NCI-H2029 treated with DMSO at 0.1 percent for 48 hours (cell line): ENCODE measurements around the gene UBE3C.
A peak's percentile ranks its signal among the peaks of the same experiment; 100 is the strongest.
"Not testable (repeated sequence)": the region's sequence is repeated elsewhere in the genome, so short reads cannot be mapped to it uniquely, and the experiment has no call there.

Experiments used
- DNase-seq: peaks from one replicate; lab custom pipeline; 2025; lab: John Stamatoyannopoulos, UW

The UBE3C gene

DNA sequence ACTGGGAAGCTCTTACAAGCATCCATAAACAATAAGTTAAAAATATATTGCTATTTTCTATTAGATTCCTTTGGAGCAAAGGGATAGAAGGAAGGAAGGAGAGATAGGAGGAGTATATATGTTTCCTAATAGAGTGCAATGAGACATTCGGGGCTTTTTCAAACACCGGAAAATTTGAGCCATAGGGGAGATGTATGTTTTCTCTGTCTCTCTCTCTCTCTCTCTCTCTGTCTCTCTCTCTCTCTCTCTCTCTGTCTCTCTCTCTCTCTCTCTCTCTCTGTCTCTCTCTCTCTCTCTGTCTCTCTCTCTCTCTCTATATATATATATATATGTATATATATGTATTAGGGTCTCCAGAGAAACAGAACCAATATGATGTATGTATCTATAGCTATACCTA, 7.9 kb upstream of the UBE3C start:
- DNase-seq: not testable (repeated sequence)

- DNase-seq: no peak
These were observed 5.9 kb upstream of the UBE3C start for GRCh38 chr7:157132796-157133195.

GRCh38 chr7:157133304-157133703, 5.4 kb upstream of the UBE3C start:
- DNase-seq: no peak

- DNase-seq: peak; percentile 93
These were observed 2.4 kb upstream of the UBE3C start for GRCh38 chr7:157136372-157136771.

- DNase-seq: no peak
These were observed 664 bp upstream of the UBE3C start for GRCh38 chr7:157138101-157138423.

- no peak for DNase-seq
These were observed 534 bp downstream of the UBE3C start for GRCh38 chr7:157139111-157139809.

DNA sequence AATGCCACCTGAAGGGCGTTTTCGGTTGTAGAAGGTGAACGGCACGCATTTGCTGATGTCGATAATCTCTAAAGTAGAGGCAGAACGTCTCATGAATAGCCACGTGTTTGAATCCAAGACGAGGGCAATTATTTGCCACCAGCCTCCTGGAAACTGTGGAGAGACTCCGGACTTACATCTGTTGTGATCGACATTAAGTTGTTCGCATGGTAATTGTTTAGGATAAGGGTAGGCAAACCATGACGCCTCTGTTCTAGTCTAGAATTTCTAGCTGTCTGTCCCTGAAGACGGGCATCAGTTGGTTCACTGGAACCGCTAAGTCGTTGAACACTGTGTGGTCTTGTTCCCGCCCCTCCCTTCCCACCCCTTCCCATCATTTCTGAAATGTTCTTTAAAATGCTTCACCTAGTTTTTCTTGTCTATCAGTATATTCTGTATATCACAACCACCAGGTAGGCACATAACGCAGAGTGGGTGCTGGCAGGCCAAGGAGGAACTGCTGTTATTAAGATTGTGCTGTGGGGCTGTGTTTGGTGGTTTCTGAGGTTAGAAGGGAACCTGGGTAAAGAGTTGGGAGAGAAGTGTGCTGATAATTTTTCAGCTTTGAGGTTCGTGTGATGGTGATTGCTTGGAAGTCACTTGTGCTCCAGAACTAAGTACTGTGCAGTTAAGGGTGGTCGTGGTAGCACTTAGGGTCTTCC, 1.2 kb downstream of the UBE3C start:
- DNase-seq: no peak

DNA sequence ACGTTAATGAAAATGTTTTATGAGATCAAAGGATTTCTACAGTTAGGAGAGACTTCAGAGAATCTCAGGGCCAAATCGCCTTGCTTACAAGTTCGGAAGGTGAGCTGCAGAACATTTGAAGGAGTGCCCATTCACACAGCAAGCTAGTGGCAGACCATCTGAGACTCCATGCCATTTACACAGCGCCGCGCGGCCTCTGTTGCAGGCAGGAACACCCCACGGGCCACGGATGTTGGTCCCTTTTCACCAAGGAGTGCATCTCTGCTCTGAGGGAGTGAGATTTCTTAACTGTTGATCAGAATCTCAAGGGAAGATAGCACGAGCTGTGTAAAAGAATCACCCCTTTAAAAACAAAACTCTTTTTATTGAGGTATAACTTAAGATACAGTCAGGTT, 1.8 kb downstream of the UBE3C start:
- DNase-seq: no peak

DNA sequence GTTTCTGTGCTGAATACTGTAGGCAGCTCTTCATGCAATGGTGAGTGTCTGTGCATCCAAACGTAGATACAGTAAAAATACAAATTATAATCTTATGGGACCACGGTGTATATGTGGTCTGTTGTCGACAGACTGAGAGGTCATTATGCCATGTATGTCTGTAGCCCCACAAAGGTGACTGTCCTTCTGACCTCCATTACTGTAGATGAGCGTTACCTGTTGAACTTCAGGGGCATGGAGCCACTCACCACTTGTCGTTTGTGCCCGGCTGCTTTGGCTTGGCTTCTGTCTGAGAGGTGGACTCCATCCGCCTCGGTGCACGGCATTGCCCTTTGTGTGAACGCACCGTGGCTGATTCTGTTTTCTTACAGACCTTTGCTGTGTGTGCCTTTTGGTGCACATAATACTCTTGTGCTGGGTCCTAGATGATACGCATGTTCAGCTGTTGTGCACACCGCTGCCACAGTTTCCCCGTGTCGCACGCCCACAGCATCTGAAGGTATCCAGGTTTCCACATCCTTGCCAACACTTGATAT, 2.9 kb downstream of the UBE3C start:
- DNase-seq: no peak

- DNase-seq: no peak
These were observed 5.1 kb downstream of the UBE3C start for GRCh38 chr7:157143788-157144187.

- DNase-seq: no peak
These were observed 10.6 kb downstream of the UBE3C start for GRCh38 chr7:157149317-157149716.

DNA sequence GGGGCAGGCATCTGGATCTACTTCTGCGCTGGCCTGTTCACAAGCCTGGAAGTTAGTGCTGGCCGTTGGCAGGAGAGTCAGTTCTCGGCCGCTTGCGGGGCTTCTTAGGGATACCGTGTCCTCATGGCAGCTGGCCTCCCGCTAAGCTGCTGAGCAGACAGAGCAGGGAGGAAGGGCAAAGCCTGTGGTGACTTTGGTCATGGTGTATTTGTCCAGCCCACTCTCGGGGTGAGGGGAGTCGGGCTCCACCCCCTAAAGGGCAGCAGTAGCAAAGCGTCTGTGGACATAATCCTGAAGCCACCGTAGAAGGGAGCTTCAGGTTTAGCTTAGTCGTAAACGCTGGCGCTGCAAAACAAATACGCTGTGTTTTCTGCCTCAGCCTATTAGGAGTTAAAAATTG, 12.2 kb downstream of the UBE3C start:
- no peak for DNase-seq

GRCh38 chr7:157151626-157152339, 13.1 kb downstream of the UBE3C start:
- no peak for DNase-seq

- no peak for DNase-seq
These were observed 13.7 kb downstream of the UBE3C start for GRCh38 chr7:157152391-157152937.

DNA sequence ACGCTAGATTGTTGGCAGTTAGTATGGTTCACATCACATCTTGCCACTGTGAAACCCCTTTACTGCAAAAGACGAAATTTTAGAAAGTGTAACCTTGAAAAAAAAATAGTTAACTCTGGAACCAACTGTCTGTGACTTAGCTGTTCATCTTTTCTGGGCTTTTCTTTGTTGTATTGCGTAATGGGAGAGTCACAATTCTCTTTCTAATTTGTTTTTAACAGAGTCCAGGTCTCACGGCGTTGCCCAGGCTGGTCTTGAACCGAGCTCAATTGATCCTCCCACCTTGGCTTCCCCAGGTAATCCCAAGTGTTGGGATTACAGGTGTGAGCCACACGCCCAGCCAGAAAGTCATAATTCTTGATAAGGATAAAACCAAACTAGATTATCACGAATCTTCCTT, 14.5 kb downstream of the UBE3C start:
- DNase-seq: no peak

GRCh38 chr7:157155959-157156358, 17.2 kb downstream of the UBE3C start:
- no peak for DNase-seq

GRCh38 chr7:157158400-157158799, 19.7 kb downstream of the UBE3C start:
- no peak for DNase-seq

- DNase-seq: not testable (repeated sequence)
These were observed 20.8 kb downstream of the UBE3C start for GRCh38 chr7:157159537-157159936.

DNA sequence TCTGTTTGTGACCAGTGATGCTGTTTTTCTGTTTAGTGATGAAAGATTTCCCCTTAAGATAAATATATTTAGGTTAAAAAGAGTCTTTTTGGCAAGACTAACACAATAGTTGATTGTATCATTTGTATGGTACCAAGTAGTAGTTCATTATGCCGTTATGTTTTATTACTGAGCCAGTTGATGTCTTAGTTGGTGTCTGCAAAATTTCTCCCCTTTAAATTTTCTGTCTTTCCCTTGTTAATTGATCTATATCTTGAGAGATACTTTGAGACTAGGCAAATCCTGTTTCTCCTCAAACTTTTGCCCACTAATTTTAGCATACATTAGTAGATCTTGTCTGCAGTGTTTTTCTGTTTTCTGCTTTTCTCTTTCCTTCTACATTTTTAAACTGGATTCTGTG, 21.7 kb downstream of the UBE3C start:
- DNase-seq: no peak

DNA sequence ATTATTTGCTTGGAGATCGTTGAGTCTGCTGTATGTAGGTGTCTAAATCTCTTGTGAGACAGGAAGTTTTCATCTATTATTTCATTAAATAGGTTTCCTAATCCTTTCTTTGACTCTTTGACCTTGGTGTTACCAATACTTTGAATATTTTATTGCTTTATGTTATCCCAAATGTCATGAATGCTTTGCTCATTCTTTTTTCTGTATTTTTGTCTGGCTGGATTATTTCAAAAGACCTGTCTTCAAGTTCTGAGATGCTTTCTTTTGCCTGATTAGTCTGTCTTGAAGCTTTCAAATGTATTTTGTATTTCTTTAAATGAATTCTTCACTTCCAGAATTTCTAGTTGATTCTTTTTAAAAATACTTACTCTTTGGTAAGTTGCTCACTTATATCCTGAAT, 27.3 kb downstream of the UBE3C start:
- no peak for DNase-seq

DNA sequence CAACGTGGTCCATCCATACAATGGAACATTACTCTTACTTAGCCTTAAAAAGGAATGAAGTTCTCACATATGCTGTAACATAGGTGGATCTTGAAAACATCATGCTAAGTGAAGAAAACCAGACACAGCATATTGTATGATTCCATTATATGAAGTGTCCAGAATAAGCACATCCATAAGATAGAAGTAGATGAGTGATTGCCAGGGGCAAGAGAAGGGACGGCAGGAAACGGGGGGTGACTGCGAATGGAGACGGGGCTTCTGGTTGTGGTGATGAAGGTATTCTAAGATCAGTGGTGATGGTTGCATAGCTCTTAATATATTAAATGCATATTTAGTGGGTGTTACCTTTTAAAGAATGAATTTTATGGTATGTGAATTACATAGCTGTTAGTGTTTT, 29.8 kb downstream of the UBE3C start:
- no peak for DNase-seq

DNA sequence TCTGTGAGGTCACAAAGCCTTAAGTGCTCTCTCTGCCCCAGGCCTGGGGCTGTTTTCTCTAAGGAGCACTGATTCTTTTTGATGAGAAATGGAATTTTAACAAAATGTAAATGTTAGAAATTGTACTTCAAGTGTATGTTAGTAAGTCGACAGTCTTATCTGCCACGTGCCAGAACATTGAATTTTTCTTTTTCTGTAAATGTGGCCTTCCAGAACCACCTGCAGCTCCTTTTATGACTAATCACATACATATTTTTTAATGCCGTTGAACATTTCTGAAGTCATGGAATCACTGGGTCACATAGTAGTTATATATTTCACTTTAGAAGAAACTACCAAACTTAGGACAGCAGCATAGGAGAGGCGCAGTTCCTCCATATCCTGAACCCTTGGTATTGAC, 38.0 kb downstream of the UBE3C start:
- DNase-seq: no peak
